Measurements from ENCODE around the gene CIITA.

The CIITA gene

GRCh38 chr16:10982465-10983150 is 105.6 kb downstream of the CIITA start:
- DNase-seq, result no peak

- DNase-seq, result no peak
These were observed 106.2 kb downstream of the CIITA start for GRCh38 chr16:10983159-10983558.

GRCh38 chr16:10984509-10984908 is 107.5 kb downstream of the CIITA start:
- no peak for DNase-seq
